ENCODE measurements around the gene PDGFRB.

- TF ChIP-seq, protein P1, sequence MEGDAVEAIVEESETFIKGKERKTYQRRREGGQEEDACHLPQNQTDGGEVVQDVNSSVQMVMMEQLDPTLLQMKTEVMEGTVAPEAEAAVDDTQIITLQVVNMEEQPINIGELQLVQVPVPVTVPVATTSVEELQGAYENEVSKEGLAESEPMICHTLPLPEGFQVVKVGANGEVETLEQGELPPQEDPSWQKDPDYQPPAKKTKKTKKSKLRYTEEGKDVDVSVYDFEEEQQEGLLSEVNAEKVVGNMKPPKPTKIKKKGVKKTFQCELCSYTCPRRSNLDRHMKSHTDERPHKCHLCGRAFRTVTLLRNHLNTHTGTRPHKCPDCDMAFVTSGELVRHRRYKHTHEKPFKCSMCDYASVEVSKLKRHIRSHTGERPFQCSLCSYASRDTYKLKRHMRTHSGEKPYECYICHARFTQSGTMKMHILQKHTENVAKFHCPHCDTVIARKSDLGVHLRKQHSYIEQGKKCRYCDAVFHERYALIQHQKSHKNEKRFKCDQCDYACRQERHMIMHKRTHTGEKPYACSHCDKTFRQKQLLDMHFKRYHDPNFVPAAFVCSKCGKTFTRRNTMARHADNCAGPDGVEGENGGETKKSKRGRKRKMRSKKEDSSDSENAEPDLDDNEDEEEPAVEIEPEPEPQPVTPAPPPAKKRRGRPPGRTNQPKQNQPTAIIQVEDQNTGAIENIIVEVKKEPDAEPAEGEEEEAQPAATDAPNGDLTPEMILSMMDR (IDR thresholded peaks at IDR 0.05; ENCODE audit: insufficient read depth, low read length), result no peak
- TF ChIP-seq GABPA (IDR thresholded peaks at IDR 0.05; ENCODE audit: low read depth) (no peak), POLR2AphosphoS5 (IDR thresholded peaks at IDR 0.05; ENCODE audit: low read depth) (no peak)
These were observed 43.2 kb downstream of the PDGFRB start for GRCh38 chr5:150112201-150113046.

Data from HL-60 (cell line).